HepG2 (cell line): ENCODE results near the gene HNRNPM. TPM values are rescaled to one million over a fixed set of nuclear protein-coding genes. Genes with fewer than 3 reads are reported as not detected.
A peak's percentile ranks its signal among the peaks of the same experiment; 100 is the strongest.

Experiments
- CBFB ChIP-seq: sonication (generic); formaldehyde crosslinking; IDR thresholded peaks from 2 replicates; pipeline ENCODE4 v1.4.0; 2020; ENCODE audit warnings: missing genetic modification reagents
- ETV6 ChIP-seq: sonication (generic); formaldehyde crosslinking; conservative IDR thresholded peaks from 2 replicates; pipeline ENCODE4 v1.4.0; 2020; ENCODE audit warnings: missing genetic modification reagents
- GFI1 ChIP-seq: sonication (generic); formaldehyde crosslinking; IDR thresholded peaks from 2 replicates; pipeline ENCODE4 v1.5.0; 2020; ENCODE audit warnings: missing genetic modification reagents, mild to moderate bottlenecking, borderline replicate concordance
- JARID2 ChIP-seq: sonication (generic); formaldehyde crosslinking; IDR thresholded peaks from 2 replicates; pipeline ENCODE4 v1.8.1; 2023; ENCODE audit warnings: missing genetic modification reagents, inconsistent platforms; ENCODE audit not compliant: insufficient replicate concordance
- MEF2D ChIP-seq: sonication (generic); formaldehyde crosslinking; IDR thresholded peaks from 2 replicates; pipeline ENCODE4 v1.5.1; 2020; ENCODE audit warnings: mild to moderate bottlenecking, missing genetic modification reagents
- MTF2 ChIP-seq: sonication (generic); formaldehyde crosslinking; IDR thresholded peaks from 2 replicates; pipeline ENCODE4 v1.5.0; 2020; ENCODE audit warnings: missing genetic modification reagents, borderline replicate concordance
- RELA ChIP-seq: sonication (generic); formaldehyde crosslinking; IDR thresholded peaks from 2 replicates; pipeline ENCODE4 v1.4.0; 2020; ENCODE audit warnings: missing genetic modification reagents
- ZBTB40 ChIP-seq, 2 experiments: fragments of 450-650 bp in 1 of 2; sonication (generic) in 1 of 2; formaldehyde crosslinking in 1 of 2; IDR thresholded peaks; 2 replicates each; pipeline versions ENCODE4 v1.6.1 to v1.8.0; 2016 to 2022; ENCODE audit warnings: antibody characterized with exemption in 1 of 2, mild to moderate bottlenecking in 1 of 2, missing genetic modification reagents in 1 of 2
- ZBTB7A ChIP-seq: sonication (generic); formaldehyde crosslinking; IDR thresholded peaks from 2 replicates; pipeline ENCODE4 v1.8.0; 2022; ENCODE audit warnings: mild to moderate bottlenecking, missing genetic modification reagents
- ZFP1 ChIP-seq: IDR thresholded peaks from 2 replicates; pipeline ENCODE4 v1.6.1; 2016
- ZNF274 ChIP-seq: sonication (generic); formaldehyde crosslinking; IDR thresholded peaks from 2 replicates; pipeline ENCODE4 v1.5.1; 2020; ENCODE audit warnings: mild to moderate bottlenecking, missing genetic modification reagents
- ZNF292 ChIP-seq: sonication (generic); formaldehyde crosslinking; IDR thresholded peaks from 2 replicates; pipeline ENCODE4 v1.8.1; 2022; ENCODE audit warnings: mild to moderate bottlenecking, low read depth, missing genetic modification reagents, borderline replicate concordance
- ZNF510 ChIP-seq: sonication (generic); formaldehyde crosslinking; IDR thresholded peaks from 2 replicates; pipeline ENCODE4 v1.4.0; 2020; ENCODE audit warnings: low read depth, mild to moderate bottlenecking, missing genetic modification reagents
- ZNF766 ChIP-seq: sonication (generic); formaldehyde crosslinking; IDR thresholded peaks from 2 replicates; pipeline ENCODE4 v1.5.0; 2020; ENCODE audit warnings: missing genetic modification reagents, borderline replicate concordance
- ZSCAN31 ChIP-seq: sonication (generic); formaldehyde crosslinking; IDR thresholded peaks from 2 replicates; pipeline ENCODE4 v1.5.0; 2020; ENCODE audit warnings: low read depth, mild to moderate bottlenecking, missing genetic modification reagents
- polyA plus RNA-seq, 8 experiments: library from polyadenylated mRNA; depleted of rRNA in 3 of 8; stranded (reverse) in 7 of 8; unstranded in 1 of 8; fragments of >200 nt; fragmentation: Illumina TruSeq in 4 of 8; extraction: Trizol in 4 of 8; gene quantifications; 2 replicates each; pipeline versions ENCODE4 v1.2.1 to v1.2.3, GENCODE V29; 2011 to 2016; ENCODE audit warnings: low read depth in 4 of 8, missing spikeins in 1 of 8, mixed read lengths in 1 of 8; ENCODE audit not compliant: insufficient read depth in 1 of 8
- total RNA-seq, 5 experiments: library from RNA; depleted of rRNA; stranded (reverse); fragments of >200 nt; fragmentation: Illumina TruSeq; extraction: Trizol; gene quantifications; 2 replicates each; pipeline ENCODE4 v1.2.3, GENCODE V29; 2016; ENCODE audit warnings: low read depth in 1 of 5
- TF ChIP-seq, protein P1 (sequence below): sonication (generic); formaldehyde crosslinking; IDR thresholded peaks from 2 replicates; pipeline ENCODE4 v1.5.1; 2020; ENCODE audit warnings: mild to moderate bottlenecking, missing genetic modification reagents, moderate library complexity
- TF ChIP-seq, protein P2 (sequence below): sonication (generic); formaldehyde crosslinking; IDR thresholded peaks from 2 replicates; pipeline ENCODE4 v1.8.1; 2023; ENCODE audit warnings: mild to moderate bottlenecking, inconsistent platforms, moderate library complexity, missing genetic modification reagents, borderline replicate concordance

The HNRNPM gene
- total and polyA plus RNA-seq, 2 of the 13 experiments (the other 11 are each of a cell fraction or from before 2014, with no cell fraction given), result 56.7 to 102 TPM

GRCh38 chr19:8444677-8445487, at the start of gene HNRNPM (continued):
- TF ChIP-seq JARID2 (CRISPR knock-in tag) (no peak), ZNF766 (CRISPR knock-in tag) (peak; percentile 76; the same call in 1 of the 2 replicates), CBFB (CRISPR knock-in tag) (peak; percentile 39; the same call in 1 of the 2 replicates), ZFP1 (CRISPR knock-in tag) (no peak), ETV6 (0 out of 2 replicates have a peak, but pooled peaks have one; percentile 66), MEF2D (no peak; the same call in 1 of the 2 replicates), ZNF510 (CRISPR knock-in tag) (no peak), ZBTB7A (CRISPR knock-in tag) (no peak; the same call in 1 of the 2 replicates), ZBTB40 (IDR thresholded peaks at IDR 0.05) (no peak), ZBTB40 (CRISPR knock-in tag; IDR thresholded peaks at IDR 0.05) (0 out of 2 replicates have a peak, but pooled peaks have one; percentile 23), GFI1 (peak; percentile 66; the same call in 1 of the 2 replicates), MTF2 (CRISPR knock-in tag) (peak; percentile 88; the same call in 1 of the 2 replicates), RELA (CRISPR knock-in tag) (0 out of 2 replicates have a peak, but pooled peaks have one; percentile 65), ZNF292 (CRISPR knock-in tag) (no peak), ZSCAN31 (CRISPR knock-in tag) (no peak), ZNF274 (CRISPR knock-in tag) (peak; percentile 83; the same call in 1 of the 2 replicates)
- TF ChIP-seq, protein P1, sequence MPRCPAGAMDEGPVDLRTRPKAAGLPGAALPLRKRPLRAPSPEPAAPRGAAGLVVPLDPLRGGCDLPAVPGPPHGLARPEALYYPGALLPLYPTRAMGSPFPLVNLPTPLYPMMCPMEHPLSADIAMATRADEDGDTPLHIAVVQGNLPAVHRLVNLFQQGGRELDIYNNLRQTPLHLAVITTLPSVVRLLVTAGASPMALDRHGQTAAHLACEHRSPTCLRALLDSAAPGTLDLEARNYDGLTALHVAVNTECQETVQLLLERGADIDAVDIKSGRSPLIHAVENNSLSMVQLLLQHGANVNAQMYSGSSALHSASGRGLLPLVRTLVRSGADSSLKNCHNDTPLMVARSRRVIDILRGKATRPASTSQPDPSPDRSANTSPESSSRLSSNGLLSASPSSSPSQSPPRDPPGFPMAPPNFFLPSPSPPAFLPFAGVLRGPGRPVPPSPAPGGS (CRISPR knock-in tag), result peak; percentile 69
- TF ChIP-seq, protein P2, sequence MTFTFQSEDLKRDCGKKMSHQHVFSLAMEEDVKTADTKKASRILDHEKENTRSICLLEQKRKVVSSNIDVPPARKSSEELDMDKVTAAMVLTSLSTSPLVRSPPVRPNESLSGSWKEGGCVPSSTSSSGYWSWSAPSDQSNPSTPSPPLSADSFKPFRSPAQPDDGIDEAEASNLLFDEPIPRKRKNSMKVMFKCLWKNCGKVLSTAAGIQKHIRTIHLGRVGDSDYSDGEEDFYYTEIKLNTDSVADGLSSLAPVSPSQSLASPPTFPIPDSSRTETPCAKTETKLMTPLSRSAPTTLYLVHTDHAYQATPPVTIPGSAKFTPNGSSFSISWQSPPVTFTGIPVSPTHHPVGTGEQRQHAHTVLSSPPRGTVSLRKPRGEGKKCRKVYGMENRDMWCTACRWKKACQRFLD (CRISPR knock-in tag), result peak; percentile 85; the same call in 1 of the 2 replicates
